Measurements from ENCODE around the gene VMO1. TPM values are rescaled to one million over a fixed set of nuclear protein-coding genes. Genes with fewer than 3 reads are reported as not detected.

Gene VMO1
- total RNA-seq, 1 donor from 2014 or later: not detected

GRCh38 chr17:4744999-4745969 is 40.9 kb downstream of the VMO1 start:
- no peak overlapping the region for H3K4me3 ChIP-seq (ENCODE audit: low read depth, low read length)
- no peak for DNase-seq (ENCODE audit: low read depth)
- no peak for TF ChIP-seq CTCF (conservative IDR thresholded peaks at IDR 0.05; ENCODE audit: low read depth, low read length)

- no peak for TF ChIP-seq CTCF (conservative IDR thresholded peaks at IDR 0.05; ENCODE audit: low read depth, low read length)
- DNase-seq (ENCODE audit: low read depth): no peak
- H3K4me3 ChIP-seq (ENCODE audit: low read depth, low read length): no peak overlapping the region
Observed at GRCh38 chr17:4743898-4744297, 42.3 kb downstream of the VMO1 start.

GRCh38 chr17:4743216-4743615 is 42.9 kb downstream of the VMO1 start:
- no peak for DNase-seq (ENCODE audit: low read depth)
- TF ChIP-seq CTCF (conservative IDR thresholded peaks at IDR 0.05; ENCODE audit: low read depth, low read length): no peak
- H3K4me3 ChIP-seq (ENCODE audit: low read depth, low read length): no peak overlapping the region

- no peak for DNase-seq (ENCODE audit: low read depth)
- no peak overlapping the region for H3K4me3 ChIP-seq (ENCODE audit: low read depth, low read length)
- no peak for TF ChIP-seq CTCF (conservative IDR thresholded peaks at IDR 0.05; ENCODE audit: low read depth, low read length)
Observed at GRCh38 chr17:4742629-4743028, 43.5 kb downstream of the VMO1 start.

GRCh38 chr17:4742133-4742532 is 44.0 kb downstream of the VMO1 start:
- DNase-seq (ENCODE audit: low read depth): no peak
- no peak for TF ChIP-seq CTCF (conservative IDR thresholded peaks at IDR 0.05; ENCODE audit: low read depth, low read length)
- H3K4me3 ChIP-seq (ENCODE audit: low read depth, low read length): no peak overlapping the region

- no peak for TF ChIP-seq CTCF (conservative IDR thresholded peaks at IDR 0.05; ENCODE audit: low read depth, low read length)
- no peak overlapping the region for H3K4me3 ChIP-seq (ENCODE audit: low read depth, low read length)
- no peak for DNase-seq (ENCODE audit: low read depth)
Observed at GRCh38 chr17:4741544-4741943, 44.6 kb downstream of the VMO1 start.

- DNase-seq (ENCODE audit: low read depth): no peak
- H3K4me3 ChIP-seq (ENCODE audit: low read depth, low read length): no peak overlapping the region
- TF ChIP-seq CTCF (conservative IDR thresholded peaks at IDR 0.05; ENCODE audit: low read depth, low read length): no peak
Observed at GRCh38 chr17:4740584-4740983, 45.6 kb downstream of the VMO1 start.

All from epithelial cell of proximal tubule (primary cell).